IMR-90 (cell line): ENCODE measurements around the gene CPLX4. TPM values are rescaled to one million over a fixed set of nuclear protein-coding genes. Genes with fewer than 3 reads are reported as not detected.
A peak's percentile ranks its signal among the peaks of the same experiment; 100 is the strongest.

Experiments used
- ATAC-seq: fragments of 200-7000 bp; cut with Tn5 transposase; 2 replicates; pipeline ENCODE4 v1.9.1; 2020; ENCODE audit warnings: low read depth, mild to moderate bottlenecking, moderate library complexity
- Bru-seq: library from RNA; stranded (reverse); fragments of 400-500 nt; gene quantifications from one replicate; lab custom pipeline; 2021; lab: Mats Ljungman, UMichigan
- BruChase-seq, 2 experiments: library from RNA; stranded (reverse); fragments of 400-500 nt; gene quantifications; one replicate each; lab custom pipeline; 2021; lab: Mats Ljungman, UMichigan
- BruUV-seq: library from RNA; stranded (reverse); fragments of 400-500 nt; replicated peaks from 2 replicates; lab custom pipeline; 2021; lab: Mats Ljungman, UMichigan
- CTCF ChIA-PET: fragments of 300-600 bp; formaldehyde crosslinking; extraction: SDS; loops from one replicate; lab custom pipeline; 2021; ENCODE audit warnings: antibody characterized with exemption; lab: Yijun Ruan, JAX
- POLR2A ChIA-PET: fragments of 300-600 bp; sonication (Branson Sonifier 250); formaldehyde crosslinking; loops from one replicate; lab custom pipeline; 2022; ENCODE audit warnings: antibody characterized with exemption; ENCODE audit not compliant: unreplicated experiment; lab: Charles Lee
- DNase-seq: peaks from one replicate; pipeline ENCODE4 v3.0.0; 2013
- H2AFZ ChIP-seq: replicated peaks from 2 replicates; pipeline ENCODE3; 2013; ENCODE audit warnings: low read length, mild to moderate bottlenecking; ENCODE audit not compliant: poor library complexity
- H2AK5ac ChIP-seq: 2 replicates; pipeline ENCODE4 v1.6.1; 2013; ENCODE audit warnings: low read depth, low read length, inconsistent platforms
- H2AK9ac ChIP-seq: replicated peaks from 2 replicates; pipeline ENCODE3; 2013; ENCODE audit warnings: mild to moderate bottlenecking, low read depth, low read length, moderate library complexity; ENCODE audit not compliant: poor library complexity
- H2BK120ac ChIP-seq: 2 replicates; pipeline ENCODE4 v1.6.1; 2013; ENCODE audit warnings: low read depth, low read length, inconsistent platforms
- H2BK15ac ChIP-seq: 3 replicates; pipeline ENCODE4 v1.6.1; 2013; ENCODE audit warnings: low read depth, low read length, inconsistent platforms
- H2BK20ac ChIP-seq: 2 replicates; pipeline ENCODE4 v1.6.1; 2013; ENCODE audit warnings: low read depth, mild to moderate bottlenecking, inconsistent platforms, low read length, moderate library complexity
- H2BK5ac ChIP-seq: 2 replicates; pipeline ENCODE4 v1.6.1; 2013; ENCODE audit warnings: mild to moderate bottlenecking, low read depth, low read length, inconsistent platforms; ENCODE audit not compliant: poor library complexity, severe bottlenecking
- H3K14ac ChIP-seq: replicated peaks from 2 replicates; pipeline ENCODE4 v1.6.1; 2013; ENCODE audit warnings: low read depth, low read length, inconsistent platforms
- H3K18ac ChIP-seq: 2 replicates; pipeline ENCODE4 v1.6.1; 2013; ENCODE audit warnings: low read depth, low read length, control low read depth
- H3K23ac ChIP-seq: 2 replicates; pipeline ENCODE4 v1.6.1; 2013; ENCODE audit warnings: low read depth, low read length, inconsistent platforms
- H3K27ac ChIP-seq: 2 replicates; pipeline ENCODE4 v1.5.1; 2013; ENCODE audit warnings: mild to moderate bottlenecking, control low read depth, low read length; ENCODE audit not compliant: insufficient read depth
- H3K27me3 ChIP-seq: 2 replicates; pipeline ENCODE4 v1.6.1; 2013; ENCODE audit warnings: low read length; ENCODE audit not compliant: control insufficient read depth, insufficient read depth
- H3K36me3 ChIP-seq: 2 replicates; pipeline ENCODE4 v1.6.1; 2013; ENCODE audit warnings: low read length, mixed read lengths; ENCODE audit not compliant: control insufficient read depth, insufficient read depth
- H3K4ac ChIP-seq: 2 replicates; pipeline ENCODE4 v1.6.1; 2013; ENCODE audit warnings: low read depth, low read length, inconsistent platforms
- H3K4me1 ChIP-seq: 2 replicates; pipeline ENCODE4 v1.6.1; 2013; ENCODE audit warnings: low read length, mixed read lengths; ENCODE audit not compliant: control insufficient read depth, insufficient read depth
- H3K4me2 ChIP-seq: 2 replicates; pipeline ENCODE4 v1.6.1; 2013; ENCODE audit warnings: low read depth, mild to moderate bottlenecking, control low read depth, low read length, moderate library complexity
- H3K4me3 ChIP-seq: 2 replicates; pipeline ENCODE4 v1.5.1; 2013; ENCODE audit warnings: low read depth, mild to moderate bottlenecking, control low read depth, low read length, moderate library complexity; ENCODE audit not compliant: insufficient read depth
- H3K56ac ChIP-seq: 2 replicates; pipeline ENCODE4 v1.6.1; 2013; ENCODE audit warnings: low read length, inconsistent platforms; ENCODE audit not compliant: insufficient read depth; ENCODE audit errors: extremely low read depth
- H3K79me1 ChIP-seq, 2 experiments: 2 replicates each; pipeline ENCODE4 v1.6.1; 2013; ENCODE audit warnings: low read length in 2 of 2, inconsistent platforms in 1 of 2, low read depth in 1 of 2
- H3K9ac ChIP-seq: 2 replicates; pipeline ENCODE4 v1.6.1; 2013; ENCODE audit warnings: low read depth, low read length, control low read depth
- H3K9me1 ChIP-seq: 2 replicates; pipeline ENCODE4 v1.6.1; 2013; ENCODE audit warnings: low read length, inconsistent platforms; ENCODE audit not compliant: insufficient read depth
- H3K9me3 ChIP-seq: 2 replicates; pipeline ENCODE4 v1.6.1; 2013; ENCODE audit warnings: low read length; ENCODE audit not compliant: control insufficient read depth, insufficient read depth
- H4K20me1 ChIP-seq: 2 replicates; pipeline ENCODE4 v1.6.1; 2013; ENCODE audit warnings: low read length, inconsistent platforms; ENCODE audit not compliant: insufficient read depth
- H4K5ac ChIP-seq: 2 replicates; pipeline ENCODE4 v1.6.1; 2013; ENCODE audit warnings: mild to moderate bottlenecking, low read depth, low read length, control low read depth
- H4K8ac ChIP-seq, 2 experiments: 2 replicates each; pipeline ENCODE4 v1.6.1; 2013; ENCODE audit warnings: low read depth in 2 of 2, low read length in 2 of 2, control low read depth in 1 of 2, inconsistent platforms in 1 of 2
- H4K91ac ChIP-seq: 2 replicates; pipeline ENCODE4 v1.6.1; 2013; ENCODE audit warnings: low read depth, low read length, inconsistent platforms; ENCODE audit not compliant: insufficient read depth
- CEBPB ChIP-seq: IDR thresholded peaks from 2 replicates; pipeline ENCODE4 v1.6.1; 2012; ENCODE audit warnings: low read depth, low read length, improper control_type of control experiment
- FOS ChIP-seq: fragments of 150-350 bp; IDR thresholded peaks from 2 replicates; pipeline ENCODE4 v1.6.1; 2016; ENCODE audit warnings: low read depth, low read length
- MAFK ChIP-seq: IDR thresholded peaks from 2 replicates; pipeline ENCODE4 v1.6.1; 2012; ENCODE audit warnings: low read depth, low read length, improper control_type of control experiment
- MXI1 ChIP-seq: IDR thresholded peaks from 2 replicates; pipeline ENCODE4 v1.6.1; 2012; ENCODE audit warnings: low read depth, mild to moderate bottlenecking, low read length, moderate library complexity, borderline replicate concordance
- NFE2L2 ChIP-seq: fragments of 150-350 bp; IDR thresholded peaks from 2 replicates; pipeline ENCODE4 v1.6.1; 2016; ENCODE audit warnings: low read depth, mild to moderate bottlenecking, low read length
- POLR2A ChIP-seq: IDR thresholded peaks from 2 replicates; pipeline ENCODE4 v1.6.1; 2012; ENCODE audit warnings: mild to moderate bottlenecking, low read depth, low read length
- RAD21 ChIP-seq: IDR thresholded peaks from 2 replicates; pipeline ENCODE4 v1.6.1; 2012; ENCODE audit warnings: low read length, improper control_type of control experiment
- RCOR1 ChIP-seq: IDR thresholded peaks from 2 replicates; pipeline ENCODE4 v1.6.1; 2012; ENCODE audit warnings: mild to moderate bottlenecking, low read length, improper control_type of control experiment; ENCODE audit not compliant: insufficient replicate concordance
- RFX5 ChIP-seq: IDR thresholded peaks from 2 replicates; pipeline ENCODE4 v1.8.0; 2012; ENCODE audit warnings: low read depth, mild to moderate bottlenecking, low read length, moderate library complexity
- WGBS, 2 experiments: methylation state at CpG; one replicate each; pipeline versions ENCODE4 v1.1.5 to v1.1.7; 2013; ENCODE audit warnings: missing lambda C conversion rate in 2 of 2; ENCODE audit not compliant: insufficient read length in 1 of 2; ENCODE audit errors: extremely low coverage in 2 of 2; 5-methylcytosine and 5-hydroxymethylcytosine counted together
- dilution Hi-C: fragments of 300-500 bp; cut with HindIII; formaldehyde crosslinking; loops from one replicate; pipeline ENCODE4 v1.14.3; 2018; ENCODE audit warnings: low sequenced_read_pairs; ENCODE audit not compliant: unreplicated experiment
- in situ Hi-C: fragments of 300-500 bp; cut with MboI; formaldehyde crosslinking; loops from 3 replicates; pipeline ENCODE4 v1.14.3; 2019; ENCODE audit warnings: low sequenced_read_pairs, inconsistent platforms, mixed read lengths
- intact Hi-C: fragments of 100-400 bp; cut with micrococcal nuclease; formaldehyde crosslinking; loops from 2 replicates; pipeline ENCODE4 v1.10.0; 2022
- long read RNA-seq: library from polyadenylated mRNA; unstranded; transcript quantifications from one replicate; pipeline ENCODE4 v2.0.0, GENCODE V29; 2021; ENCODE audit not compliant: unreplicated experiment
- polyA plus RNA-seq, 3 experiments: library from polyadenylated mRNA; depleted of rRNA; stranded (reverse); fragments of >200 nt; gene quantifications; 2 replicates each; pipeline ENCODE4 v1.2.3, GENCODE V29; 2012; ENCODE audit warnings: low replicate concordance in 1 of 3
- total RNA-seq: library from RNA; depleted of rRNA; stranded (reverse); fragments of >200 nt; gene quantifications from 2 replicates; pipeline ENCODE4 v1.2.3, GENCODE V29; 2012; rRNA removed
- TF ChIP-seq, protein P1 (sequence below): conservative IDR thresholded peaks from 2 replicates; pipeline ENCODE4 v1.5.1; 2012; ENCODE audit warnings: mild to moderate bottlenecking, low read depth, low read length, improper control_type of control experiment
- TF ChIP-seq, protein P2 (sequence below): fragments of 150-350 bp; IDR thresholded peaks from 2 replicates; pipeline ENCODE4 v1.6.1; 2016; ENCODE audit warnings: low read depth, mild to moderate bottlenecking, low read length, moderate library complexity, borderline replicate concordance

Gene CPLX4, protein sequence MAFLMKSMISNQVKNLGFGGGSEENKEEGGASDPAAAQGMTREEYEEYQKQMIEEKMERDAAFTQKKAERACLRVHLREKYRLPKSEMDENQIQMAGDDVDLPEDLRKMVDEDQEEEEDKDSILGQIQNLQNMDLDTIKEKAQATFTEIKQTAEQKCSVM
- total RNA-seq: not detected in 2 replicates
- not detected in 2 replicates for polyA plus RNA-seq (2012; rRNA removed)
- polyA plus RNA-seq (2012; cell fraction: cytosol; rRNA removed): not detected in 2 replicates
- not detected in 2 replicates for polyA plus RNA-seq (2012; cell fraction: nucleus; rRNA removed; ENCODE audit: low replicate concordance)
- percentile 7 among the genes with signal in this experiment for Bru-seq, nascent RNA
- percentile 9 among the genes with signal in this experiment for BruChase-seq, experiment 1, labeled RNA remaining after a 6-hour chase
- percentile 7 among the genes with signal in this experiment for BruChase-seq, experiment 2, labeled RNA remaining after a 2-hour chase
- long read RNA-seq: 0 reads

- Histone ChIP-seq H3K9me3 (no peaks in the 10 kb centered on the region), H2AFZ (no peak within 1 kb of the TSS), H3K27me3 (peaks cover 19% of the 10 kb centered on the region), H3K27ac (no peak within 1 kb of the TSS), H3K9me1 (no peaks in the 10 kb centered on the region), H2AK9ac (no peak within 1 kb of the TSS), H2BK120ac (no peak within 1 kb of the TSS), H2BK15ac (no peak within 1 kb of the TSS), H2AK5ac (no peak within 1 kb of the TSS), H3K9ac (no peak within 1 kb of the TSS), H3K56ac (no peak within 1 kb of the TSS), H3K14ac (no peak within 1 kb of the TSS), H3K4me2 (no peak within 1 kb of the TSS), H3K4me1 (no peaks in the 10 kb centered on the region), H2BK20ac (no peak within 1 kb of the TSS), H2BK5ac (no peak within 1 kb of the TSS), H3K18ac (no peak within 1 kb of the TSS), H4K5ac (no peak within 1 kb of the TSS), H4K20me1 (no peaks in the 10 kb centered on the region), H3K79me1 (no peaks in the 10 kb centered on the region), H3K23ac (no peak within 1 kb of the TSS), H3K36me3 (no peaks in the 10 kb centered on the region), H4K91ac (no peak within 1 kb of the TSS), H3K4ac (no peak within 1 kb of the TSS), H4K8ac (no peak within 1 kb of the TSS), H3K4me3 (no peak within 1 kb of the TSS)
- in situ Hi-C loops: no loop called here
- no peak for DNase-seq
- intact Hi-C loops: loop anchor here (5.0 kb wide), 1 partner anchor 64 kb away; no protein-coding TSS in a partner anchor
- no CpG with 5 or more reads among the region's 4 CpGs for WGBS, 2 experiments
- CTCF ChIA-PET: interaction anchor here (1.2 to 3.1 kb wide), 2 partner anchors 84 to 469 kb away, joined by 3 to 9 read pairs; no protein-coding TSS in a partner anchor
- no peak for ATAC-seq
- BruUV-seq: no TSS peak
- dilution Hi-C loops: no loop called here
- TF ChIP-seq FOS (no peak), RAD21 (no peak), CEBPB (no peak), NFE2L2 (no peak), MXI1 (no peak), POLR2A (no peak), RCOR1 (no peak), RFX5 (no peak), MAFK (no peak)
- TF ChIP-seq, protein P1, sequence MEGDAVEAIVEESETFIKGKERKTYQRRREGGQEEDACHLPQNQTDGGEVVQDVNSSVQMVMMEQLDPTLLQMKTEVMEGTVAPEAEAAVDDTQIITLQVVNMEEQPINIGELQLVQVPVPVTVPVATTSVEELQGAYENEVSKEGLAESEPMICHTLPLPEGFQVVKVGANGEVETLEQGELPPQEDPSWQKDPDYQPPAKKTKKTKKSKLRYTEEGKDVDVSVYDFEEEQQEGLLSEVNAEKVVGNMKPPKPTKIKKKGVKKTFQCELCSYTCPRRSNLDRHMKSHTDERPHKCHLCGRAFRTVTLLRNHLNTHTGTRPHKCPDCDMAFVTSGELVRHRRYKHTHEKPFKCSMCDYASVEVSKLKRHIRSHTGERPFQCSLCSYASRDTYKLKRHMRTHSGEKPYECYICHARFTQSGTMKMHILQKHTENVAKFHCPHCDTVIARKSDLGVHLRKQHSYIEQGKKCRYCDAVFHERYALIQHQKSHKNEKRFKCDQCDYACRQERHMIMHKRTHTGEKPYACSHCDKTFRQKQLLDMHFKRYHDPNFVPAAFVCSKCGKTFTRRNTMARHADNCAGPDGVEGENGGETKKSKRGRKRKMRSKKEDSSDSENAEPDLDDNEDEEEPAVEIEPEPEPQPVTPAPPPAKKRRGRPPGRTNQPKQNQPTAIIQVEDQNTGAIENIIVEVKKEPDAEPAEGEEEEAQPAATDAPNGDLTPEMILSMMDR: no peak
- TF ChIP-seq, protein P2, sequence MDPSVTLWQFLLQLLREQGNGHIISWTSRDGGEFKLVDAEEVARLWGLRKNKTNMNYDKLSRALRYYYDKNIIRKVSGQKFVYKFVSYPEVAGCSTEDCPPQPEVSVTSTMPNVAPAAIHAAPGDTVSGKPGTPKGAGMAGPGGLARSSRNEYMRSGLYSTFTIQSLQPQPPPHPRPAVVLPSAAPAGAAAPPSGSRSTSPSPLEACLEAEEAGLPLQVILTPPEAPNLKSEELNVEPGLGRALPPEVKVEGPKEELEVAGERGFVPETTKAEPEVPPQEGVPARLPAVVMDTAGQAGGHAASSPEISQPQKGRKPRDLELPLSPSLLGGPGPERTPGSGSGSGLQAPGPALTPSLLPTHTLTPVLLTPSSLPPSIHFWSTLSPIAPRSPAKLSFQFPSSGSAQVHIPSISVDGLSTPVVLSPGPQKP: no peak
- POLR2A ChIA-PET: no interaction called here
These were observed at the start of gene CPLX4 for GRCh38 chr18:59318460-59319050. TSS of gene CPLX4 (minus strand) at chr18:59318649. CDS start at chr18:59318462, 187 bp downstream.
